Large intestine (tissue), 3 donors: Measurements from ENCODE around the gene KIAA1328. TPM values are rescaled to one million over a fixed set of nuclear protein-coding genes. Genes with fewer than 3 reads are reported as not detected.
"Not testable (repeated sequence)": the region's sequence is repeated elsewhere in the genome, so short reads cannot be mapped to it uniquely, and the experiment has no call there.

ENCODE experiments used
- DNase-seq, 2 donors: peaks; one replicate each; pipeline versions ENCODE4 v3.0.0 to v3.0.0-alpha.2; 2013
- H3K27ac ChIP-seq: one replicate; pipeline ENCODE4 v1.5.1; 2013; ENCODE audit warnings: low read length
- H3K27me3 ChIP-seq: 2 replicates; pipeline ENCODE4 v1.6.1; 2013; ENCODE audit warnings: low read length; ENCODE audit not compliant: control insufficient read depth, insufficient read depth
- H3K36me3 ChIP-seq: 2 replicates; pipeline ENCODE4 v1.6.1; 2013; ENCODE audit warnings: low read length; ENCODE audit not compliant: control insufficient read depth, insufficient read depth
- H3K4me1 ChIP-seq: one replicate; pipeline ENCODE4 v1.6.1; 2013; ENCODE audit warnings: low read length; ENCODE audit not compliant: control insufficient read depth, insufficient read depth
- H3K4me3 ChIP-seq: one replicate; pipeline ENCODE4 v1.5.1; 2013; ENCODE audit warnings: low read length
- H3K9me3 ChIP-seq: one replicate; pipeline ENCODE4 v1.6.1; 2013; ENCODE audit warnings: mild to moderate bottlenecking, low read depth, low read length, moderate library complexity; ENCODE audit not compliant: control insufficient read depth
- WGBS: methylation state at CpG from one replicate; pipeline ENCODE4 v1.1.5; 2013; ENCODE audit warnings: low lambda C conversion rate; ENCODE audit not compliant: insufficient coverage; 5-methylcytosine and 5-hydroxymethylcytosine counted together
- polyA plus RNA-seq: library from polyadenylated mRNA; unstranded; fragments of 120-200 nt; gene quantifications from one replicate; pipeline ENCODE4 v1.2.1, GENCODE V29; 2013

KIAA1328 gene
- polyA plus RNA-seq, 1 donor: 7.0 TPM

DNA sequence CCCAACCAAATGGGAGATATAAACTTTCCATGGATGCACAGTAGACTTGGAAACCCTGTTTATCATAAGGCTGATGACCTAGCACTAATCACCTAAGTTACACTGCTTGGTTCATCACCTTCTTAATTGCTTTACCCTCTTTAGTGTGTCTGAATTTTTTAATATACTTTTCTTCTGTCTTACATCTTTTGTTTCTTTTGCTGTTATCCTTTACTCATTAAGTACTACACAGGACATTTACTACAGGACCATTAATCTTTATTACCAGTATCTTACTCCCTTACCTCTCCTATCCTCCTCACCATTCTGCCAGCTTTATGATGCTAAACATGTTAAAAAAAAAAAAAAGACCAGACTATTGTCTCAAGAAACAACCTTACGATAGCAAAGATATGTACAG, 333.6 kb downstream of the KIAA1328 start:
- H3K4me3 ChIP-seq: no peak overlapping the region
- H3K27ac ChIP-seq: no peak overlapping the region
- WGBS: no CpG with 5 or more reads among the region's 1 CpG
- H3K27me3 ChIP-seq: no peaks in the 10 kb centered on the region
- no peak for DNase-seq
- no peaks in the 10 kb centered on the region for H3K9me3 ChIP-seq
- no peaks in the 10 kb centered on the region for H3K4me1 ChIP-seq
- H3K36me3 ChIP-seq: no peaks in the 10 kb centered on the region

DNA sequence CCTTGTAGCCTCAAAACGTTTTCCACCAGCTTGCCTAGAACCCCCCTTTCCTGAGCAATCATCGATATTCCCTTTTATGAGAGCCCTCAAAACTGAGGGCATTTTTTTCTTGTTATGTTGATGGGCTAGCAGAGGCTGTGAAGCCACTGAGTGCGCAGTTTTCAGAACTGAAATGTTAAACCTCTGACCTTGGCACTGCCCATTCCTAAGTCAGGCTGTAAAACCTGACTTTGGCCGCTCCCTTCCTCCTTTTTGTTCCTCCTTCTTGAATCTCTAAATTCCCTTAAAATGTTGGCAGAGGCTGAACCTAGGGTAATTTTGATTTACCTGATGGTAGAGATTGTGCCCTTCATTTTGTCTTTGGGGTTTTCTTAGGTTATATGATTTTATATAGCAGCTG, 334.2 kb downstream of the KIAA1328 start:
- H3K9me3 ChIP-seq: no peaks in the 10 kb centered on the region
- H3K27ac ChIP-seq: no peak overlapping the region
- H3K27me3 ChIP-seq: no peaks in the 10 kb centered on the region
- WGBS: no CpG with 5 or more reads among the region's 4 CpGs
- no peaks in the 10 kb centered on the region for H3K4me1 ChIP-seq
- no peaks in the 10 kb centered on the region for H3K36me3 ChIP-seq
- DNase-seq: no peak
- no peak overlapping the region for H3K4me3 ChIP-seq

DNA sequence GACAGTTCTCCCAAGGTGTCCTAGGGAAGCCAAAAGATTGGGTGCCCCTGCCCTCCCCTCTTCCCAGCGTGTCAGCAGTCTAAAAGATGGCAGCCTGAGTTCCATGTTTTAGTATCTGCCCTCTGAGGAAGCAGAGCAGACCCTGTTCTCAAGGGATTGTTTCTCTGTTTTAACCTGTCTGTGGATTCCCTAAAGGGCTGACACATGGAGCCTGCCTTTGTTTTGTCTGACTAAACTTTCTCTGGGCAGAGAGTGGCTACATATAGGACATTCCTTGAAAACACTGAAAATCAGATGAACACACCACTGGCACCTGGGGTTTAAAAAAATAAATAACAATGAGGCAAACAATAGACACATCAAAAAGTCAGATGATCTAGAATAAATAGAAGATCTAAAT, 337.6 kb downstream of the KIAA1328 start:
- no peaks in the 10 kb centered on the region for H3K27me3 ChIP-seq
- no peaks in the 10 kb centered on the region for H3K36me3 ChIP-seq

DNA sequence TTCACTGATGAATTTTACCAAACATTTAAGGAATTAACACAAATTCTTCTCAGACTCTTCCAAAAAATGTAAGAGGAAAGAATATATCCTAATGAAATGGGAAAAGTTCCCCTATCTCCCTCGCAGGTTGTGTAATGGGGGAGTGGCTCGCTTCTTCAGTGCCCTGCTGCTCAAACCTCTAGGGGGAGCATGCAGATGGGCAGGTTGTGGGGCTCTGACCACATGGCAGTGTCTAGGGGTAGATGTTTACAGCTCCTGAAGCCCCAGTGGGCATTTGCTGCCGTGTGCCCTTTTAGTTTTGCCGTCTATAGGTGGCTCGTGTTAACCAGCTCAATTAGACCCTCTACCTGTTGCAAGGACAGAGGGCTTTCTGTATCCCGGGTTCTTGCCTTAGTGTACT, 338.0 kb downstream of the KIAA1328 start:
- H3K4me3 ChIP-seq: not testable (repeated sequence)
- WGBS: no CpG with 5 or more reads among the region's 6 CpGs

More for the DNA sequence above, 337.6 kb downstream of the KIAA1328 start:
- no peaks in the 10 kb centered on the region for H3K4me1 ChIP-seq
- WGBS: no CpG with 5 or more reads among the region's 1 CpG
- no peaks in the 10 kb centered on the region for H3K9me3 ChIP-seq
- no peak overlapping the region for H3K4me3 ChIP-seq
- H3K27ac ChIP-seq: no peak overlapping the region
- no peak for DNase-seq

DNA sequence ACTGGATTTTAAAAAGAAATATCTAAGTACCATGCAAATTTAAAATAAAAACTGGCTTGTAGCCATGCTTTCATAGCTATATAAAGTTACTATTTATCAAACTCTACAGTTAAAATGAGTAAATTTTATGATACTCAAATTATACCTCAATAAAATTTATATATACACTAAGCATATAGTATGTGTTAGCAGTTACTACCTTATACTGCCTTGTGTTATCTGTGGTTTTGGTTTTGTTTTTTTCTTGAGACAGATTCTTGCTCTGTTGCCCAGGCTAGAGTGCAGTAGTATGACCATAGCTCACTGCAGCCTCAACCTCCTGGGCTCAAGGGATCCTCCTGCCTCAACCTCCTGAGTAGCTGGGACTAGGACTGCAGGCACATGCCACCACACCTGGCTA, 342.1 kb downstream of the KIAA1328 start:
- DNase-seq: no peak
- no peaks in the 10 kb centered on the region for H3K27me3 ChIP-seq

More for the DNA sequence above, 338.0 kb downstream of the KIAA1328 start:
- not testable (repeated sequence) for DNase-seq, H3K9me3 ChIP-seq, H3K27me3 ChIP-seq, H3K4me1 ChIP-seq, H3K36me3 ChIP-seq, H3K27ac ChIP-seq

DNA sequence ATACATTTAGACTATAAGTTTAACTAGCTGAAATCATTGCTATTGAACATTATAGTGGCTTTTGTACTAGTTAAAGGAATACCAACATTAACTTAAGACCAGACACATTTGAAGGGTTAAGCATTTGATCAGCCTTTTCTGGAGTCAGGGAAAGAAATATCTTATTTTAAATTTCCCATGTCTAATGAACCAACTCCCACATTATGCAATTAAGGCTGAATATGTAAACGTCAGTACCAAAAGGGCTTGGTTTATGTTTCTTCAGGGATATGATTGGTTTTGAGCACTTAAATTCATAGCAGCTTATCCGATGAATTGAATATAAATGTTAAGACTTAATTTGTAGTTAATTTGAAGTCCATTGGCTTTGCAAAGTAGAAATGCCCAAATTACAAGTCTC, 344.5 kb downstream of the KIAA1328 start:
- no peaks in the 10 kb centered on the region for H3K27me3 ChIP-seq
- no peaks in the 10 kb centered on the region for H3K36me3 ChIP-seq
- WGBS: no CpG with 5 or more reads among the region's 2 CpGs
- no peak overlapping the region for H3K27ac ChIP-seq
- H3K9me3 ChIP-seq: no peaks in the 10 kb centered on the region
- no peak for DNase-seq
- no peak overlapping the region for H3K4me3 ChIP-seq
- no peaks in the 10 kb centered on the region for H3K4me1 ChIP-seq

More for the DNA sequence above, 342.1 kb downstream of the KIAA1328 start:
- Histone ChIP-seq H3K36me3 (no peaks in the 10 kb centered on the region), H3K27ac (no peak overlapping the region), H3K9me3 (no peaks in the 10 kb centered on the region), H3K4me3 (no peak overlapping the region), H3K4me1 (no peaks in the 10 kb centered on the region)

DNA sequence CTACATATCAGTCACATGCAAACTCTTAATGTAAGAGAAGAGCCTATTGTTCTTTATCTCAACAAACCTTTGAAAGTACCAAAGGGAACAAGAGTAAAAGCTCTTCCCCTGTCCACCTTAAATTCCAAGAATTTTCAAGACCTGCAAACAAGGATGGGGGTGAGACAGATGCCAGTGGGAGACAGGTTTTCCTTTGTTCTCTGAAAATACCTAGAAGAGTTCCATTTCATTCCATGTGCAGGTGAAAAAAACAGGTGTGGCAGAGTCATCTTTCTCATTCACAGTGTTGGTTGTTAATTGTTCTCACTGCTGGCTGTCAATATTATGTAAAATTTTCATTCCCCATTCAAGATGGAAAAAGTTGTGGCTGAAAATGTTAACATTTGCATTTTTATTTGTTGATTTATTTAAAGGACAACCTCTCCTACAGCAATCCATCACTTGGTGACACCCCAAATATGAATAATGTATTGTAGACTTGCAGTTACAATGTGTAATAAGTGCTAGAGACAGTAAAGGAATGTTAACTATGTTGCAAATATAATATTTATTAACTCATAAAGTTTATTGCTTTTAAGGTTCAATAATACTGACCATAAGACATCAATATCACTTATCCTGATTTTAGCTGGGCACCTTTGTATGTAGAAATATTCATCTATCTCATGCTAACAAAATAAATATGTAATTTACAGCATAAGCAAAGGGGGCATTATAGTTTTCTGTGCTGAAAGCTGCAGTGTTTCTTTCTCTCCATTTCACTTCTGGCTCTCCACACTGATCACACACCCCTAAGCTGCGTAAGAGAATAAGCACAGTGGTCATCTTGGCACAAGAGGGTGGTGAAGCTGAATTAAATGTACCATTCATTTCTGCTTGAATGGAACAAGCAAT, 347.0 kb downstream of the KIAA1328 start:
- no peak overlapping the region for H3K27ac ChIP-seq
- no peaks in the 10 kb centered on the region for H3K4me1 ChIP-seq
- no peaks in the 10 kb centered on the region for H3K36me3 ChIP-seq
- DNase-seq: no peak
- no peaks in the 10 kb centered on the region for H3K27me3 ChIP-seq
- H3K4me3 ChIP-seq: no peak overlapping the region
- H3K9me3 ChIP-seq: no peaks in the 10 kb centered on the region
- WGBS: no CpG with 5 or more reads among the region's 1 CpG

DNA sequence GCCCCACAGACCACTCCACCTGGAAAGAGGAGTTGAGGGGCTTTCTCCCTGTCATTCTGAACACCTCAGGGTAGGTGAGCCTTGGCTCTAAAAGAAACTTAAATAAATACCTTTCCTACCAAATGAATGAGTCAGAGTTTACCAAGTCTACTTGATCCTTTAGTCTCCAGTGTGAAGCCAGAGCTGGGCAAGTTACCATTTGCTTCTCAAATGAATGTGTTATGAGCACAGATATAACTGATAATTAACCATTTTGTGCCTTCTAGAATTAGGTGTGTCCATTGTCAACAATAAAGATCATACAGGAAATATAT, 347.7 kb downstream of the KIAA1328 start:
- Histone ChIP-seq H3K4me1 (no peaks in the 10 kb centered on the region), H3K27me3 (no peaks in the 10 kb centered on the region), H3K4me3 (no peak overlapping the region), H3K9me3 (no peaks in the 10 kb centered on the region), H3K36me3 (no peaks in the 10 kb centered on the region), H3K27ac (no peak overlapping the region)
- DNase-seq: no peak

DNA sequence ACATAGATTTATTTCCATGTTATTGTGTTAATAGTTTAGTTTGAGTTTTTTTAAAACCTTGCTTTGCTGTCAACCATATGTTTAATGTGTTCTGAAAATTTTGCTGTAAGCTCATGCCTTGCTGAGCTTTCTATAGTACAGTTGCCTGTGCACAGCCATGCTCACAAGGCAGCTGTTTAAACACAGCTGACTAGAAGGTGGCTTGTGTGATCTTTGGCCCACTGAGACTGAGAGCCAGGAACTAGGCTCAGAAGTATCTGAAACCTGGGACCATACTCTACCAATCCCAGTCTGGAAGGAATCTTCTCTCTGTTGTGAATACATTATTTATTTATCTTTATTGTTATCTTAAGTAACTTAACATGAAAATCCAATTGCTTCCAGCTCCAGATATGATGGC, 350.5 kb downstream of the KIAA1328 start:
- H3K9me3 ChIP-seq: no peaks in the 10 kb centered on the region
- H3K36me3 ChIP-seq: no peaks in the 10 kb centered on the region
- no peak overlapping the region for H3K27ac ChIP-seq
- DNase-seq: peak; percentile 9 to 40
- no peak overlapping the region for H3K4me3 ChIP-seq
- no peaks in the 10 kb centered on the region for H3K27me3 ChIP-seq
- no peaks in the 10 kb centered on the region for H3K4me1 ChIP-seq

DNA sequence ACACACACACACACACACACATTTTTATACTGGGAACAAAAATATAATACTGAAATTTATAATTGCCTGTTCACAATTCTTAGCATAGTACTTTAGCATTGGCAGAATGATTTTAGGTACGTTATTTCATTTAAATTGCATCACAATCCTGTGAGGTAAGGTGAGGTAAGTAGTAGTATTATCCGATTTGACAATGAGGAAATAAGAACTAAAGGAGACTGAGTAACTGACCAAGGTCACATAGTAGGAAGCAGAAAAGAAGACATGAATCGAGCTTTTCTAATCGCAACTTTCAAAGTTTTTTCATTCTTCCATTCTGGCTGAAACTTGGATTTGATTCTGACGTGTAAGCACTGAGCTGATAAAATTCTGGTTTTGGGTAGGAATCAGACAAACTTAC, 351.2 kb downstream of the KIAA1328 start:
- no peaks in the 10 kb centered on the region for H3K9me3 ChIP-seq
- H3K4me3 ChIP-seq: no peak overlapping the region
- 76% methylated on average over 2 of the region's 5 CpGs for WGBS
- no peaks in the 10 kb centered on the region for H3K36me3 ChIP-seq
- no peak for DNase-seq
- no peaks in the 10 kb centered on the region for H3K27me3 ChIP-seq
- H3K27ac ChIP-seq: no peak overlapping the region
- no peaks in the 10 kb centered on the region for H3K4me1 ChIP-seq

DNA sequence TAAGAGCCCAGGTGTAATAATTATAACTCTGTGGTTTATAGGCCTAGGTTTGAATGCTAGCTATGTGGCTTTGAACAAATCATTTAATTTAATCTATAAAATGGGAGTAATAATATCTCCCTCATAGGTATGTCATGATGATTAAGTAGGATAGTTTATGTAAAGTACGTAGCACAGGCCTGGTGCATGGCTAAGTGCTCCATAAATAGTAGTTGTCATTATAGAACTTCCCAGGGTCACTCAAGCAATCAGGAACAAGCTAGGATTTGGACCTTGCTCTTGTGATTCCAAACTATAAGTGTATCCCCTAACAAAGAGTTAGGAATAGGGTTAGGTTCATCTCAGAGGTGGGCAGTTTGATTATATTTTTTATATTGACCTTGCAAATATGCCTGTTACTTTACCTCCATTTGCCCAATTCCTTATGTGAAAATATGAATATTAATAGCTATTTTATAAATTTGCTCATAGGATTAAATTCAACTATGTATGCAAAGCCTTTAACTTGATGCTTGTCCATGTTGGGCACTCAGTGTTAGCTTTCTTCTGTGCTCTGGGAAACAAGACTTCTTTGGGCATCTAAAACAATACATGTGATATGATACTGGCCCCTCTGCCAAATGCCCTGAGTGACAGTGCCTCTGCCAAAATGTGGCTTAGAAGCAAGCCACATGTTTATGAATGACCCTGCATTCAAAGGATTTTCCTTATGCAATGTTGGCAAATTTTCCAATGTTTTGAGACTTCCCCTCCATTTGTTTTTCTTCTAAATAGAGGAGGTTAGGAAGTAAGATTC, 353.6 kb downstream of the KIAA1328 start:
- no peak for DNase-seq
- WGBS: 80% methylated on average over 1 of the region's 1 CpG
- H3K9me3 ChIP-seq: no peaks in the 10 kb centered on the region
- H3K4me3 ChIP-seq: no peak overlapping the region
- H3K27me3 ChIP-seq: no peaks in the 10 kb centered on the region
- H3K36me3 ChIP-seq: no peaks in the 10 kb centered on the region
- H3K4me1 ChIP-seq: no peaks in the 10 kb centered on the region
- no peak overlapping the region for H3K27ac ChIP-seq
